ENCODE results near the gene ZNF747. TPM values are rescaled to one million over a fixed set of nuclear protein-coding genes. Genes with fewer than 3 reads are reported as not detected.

ZNF747 gene
- total RNA-seq (2014; rRNA removed) = 7.9 and 8.9 TPM in 2 replicates
- Bru-seq, nascent RNA = percentile 67 among the genes with signal in this experiment
- BruChase-seq, experiment 1, labeled RNA remaining after a 6-hour chase = percentile 82 among the genes with signal in this experiment
- BruChase-seq, experiment 2, labeled RNA remaining after a 2-hour chase = percentile 71 among the genes with signal in this experiment
- long read RNA-seq, transcript ZNF747-202 (2 exons, 3,504 nt) = major isoform, 7 of 15 reads
- long read RNA-seq, partial matches to known transcripts = 0 of 15 reads
- long read RNA-seq, other reads (novel, unspliced or antisense) = 5 of 15 reads

DNA sequence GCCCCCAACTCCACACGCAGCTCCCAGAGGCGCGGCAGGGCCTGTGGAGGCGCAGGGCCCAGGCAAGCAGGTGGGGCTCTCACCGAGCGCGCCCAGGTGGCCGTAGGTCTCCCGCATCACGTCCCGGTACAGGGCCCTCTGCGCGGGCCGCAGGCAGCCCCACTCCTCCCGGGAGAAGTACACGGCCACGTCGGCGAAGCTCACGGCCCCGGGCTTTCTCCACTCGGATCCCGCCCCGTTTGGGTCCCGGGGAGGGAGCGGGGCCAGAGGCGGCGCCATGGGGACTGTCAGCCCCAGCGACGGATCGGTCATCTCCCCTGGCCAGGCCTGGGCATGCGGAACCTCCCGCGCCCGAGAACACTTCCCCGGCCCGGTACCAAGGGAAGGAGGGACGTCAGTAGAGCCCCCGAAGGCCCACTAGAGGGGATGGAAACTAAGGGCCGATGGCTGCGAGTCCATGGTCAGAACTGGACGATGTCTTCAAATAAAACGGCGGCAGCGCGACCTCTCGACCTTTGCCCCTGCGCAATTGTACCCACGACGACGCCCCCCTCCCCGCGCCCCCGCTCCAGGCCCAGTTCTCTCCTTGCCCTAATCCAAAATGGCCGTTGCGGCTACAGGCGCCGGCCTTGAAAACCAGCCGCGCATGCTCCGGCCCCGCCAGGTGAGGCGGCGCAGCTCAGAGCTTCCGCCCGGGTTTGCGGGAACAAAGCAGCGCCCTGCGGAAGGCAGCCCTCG is at the start of gene ZNF747:
Gene ZNF747 (minus strand): TSS at position 491 of the 738 bp plus-strand sequence. CDS start 179 bp downstream, at position 312.
- peaks cover 15% of the 10 kb centered on the region for H3K4me1 ChIP-seq (ENCODE audit: insufficient read depth, low read length)
- CTCF ChIA-PET = interaction anchor here (0.7 to 1.2 kb wide), 2 partner anchors 76 to 105 kb away, joined by 4 to 7 read pairs; partner anchors contain the start of gene DCTPP1
- no peaks in the 10 kb centered on the region for H3K36me3 ChIP-seq (ENCODE audit: low read depth, low read length)
- H3K4me2 ChIP-seq (ENCODE audit: low read length) = peak within 1 kb of the TSS; percentile 97
- DNase-seq (peak; percentile 82), ATAC-seq (peak; percentile 80)
- H3F3A ChIP-seq (ENCODE audit: low read length, unreplicated experiment) = no peaks in the 10 kb centered on the region
- H3K79me2 ChIP-seq (ENCODE audit: low read length) = peaks cover 29% of the 10 kb centered on the region
- H3K9me3 ChIP-seq (ENCODE audit: low read length) = no peaks in the 10 kb centered on the region
- peak within 1 kb of the TSS; percentile 64 for H3K27ac ChIP-seq (ENCODE audit: low read length)
- H2AFZ ChIP-seq (ENCODE audit: low read length) = peak within 1 kb of the TSS; percentile 91
- POLR2A ChIA-PET (ENCODE audit: unreplicated experiment) = interaction anchor here (0.8 kb wide), 1 partner anchor 35 kb away, joined by 4 read pairs; no protein-coding TSS in a partner anchor
- peak within 1 kb of the TSS; percentile 95 for H3K9ac ChIP-seq (ENCODE audit: low read length)
- H4K20me1 ChIP-seq (ENCODE audit: low read length) = no peaks in the 10 kb centered on the region
- peak within 1 kb of the TSS; percentile 73 for H3K4me3 ChIP-seq (ENCODE audit: low read length)
- TF ChIP-seq, protein P1, sequence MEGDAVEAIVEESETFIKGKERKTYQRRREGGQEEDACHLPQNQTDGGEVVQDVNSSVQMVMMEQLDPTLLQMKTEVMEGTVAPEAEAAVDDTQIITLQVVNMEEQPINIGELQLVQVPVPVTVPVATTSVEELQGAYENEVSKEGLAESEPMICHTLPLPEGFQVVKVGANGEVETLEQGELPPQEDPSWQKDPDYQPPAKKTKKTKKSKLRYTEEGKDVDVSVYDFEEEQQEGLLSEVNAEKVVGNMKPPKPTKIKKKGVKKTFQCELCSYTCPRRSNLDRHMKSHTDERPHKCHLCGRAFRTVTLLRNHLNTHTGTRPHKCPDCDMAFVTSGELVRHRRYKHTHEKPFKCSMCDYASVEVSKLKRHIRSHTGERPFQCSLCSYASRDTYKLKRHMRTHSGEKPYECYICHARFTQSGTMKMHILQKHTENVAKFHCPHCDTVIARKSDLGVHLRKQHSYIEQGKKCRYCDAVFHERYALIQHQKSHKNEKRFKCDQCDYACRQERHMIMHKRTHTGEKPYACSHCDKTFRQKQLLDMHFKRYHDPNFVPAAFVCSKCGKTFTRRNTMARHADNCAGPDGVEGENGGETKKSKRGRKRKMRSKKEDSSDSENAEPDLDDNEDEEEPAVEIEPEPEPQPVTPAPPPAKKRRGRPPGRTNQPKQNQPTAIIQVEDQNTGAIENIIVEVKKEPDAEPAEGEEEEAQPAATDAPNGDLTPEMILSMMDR (conservative IDR thresholded peaks at IDR 0.05; ENCODE audit: low read depth, low read length) = no peak
- TF ChIP-seq EZH2 (IDR thresholded peaks at IDR 0.05; ENCODE audit: low read length, unreplicated experiment) = no peak
- no peak for TF ChIP-seq EZH2phosphoT487 (IDR thresholded peaks at IDR 0.05; ENCODE audit: borderline replicate concordance, low read length)
- intact Hi-C loops (cut with micrococcal nuclease) = loop anchor here (1.0 kb wide), 1 partner anchor 24 kb away; the partner anchor contains the start of gene ZNF764
- H3K9me2 ChIP-seq (replicated peaks; ENCODE audit: low read length) = no peaks in the 10 kb centered on the region
- H3K27me3 ChIP-seq (ENCODE audit: low read length) = no peaks in the 10 kb centered on the region
- BruUV-seq (replicated peaks) = TSS peak; percentile 36

- intact Hi-C loops (cut with micrococcal nuclease) = no loop called here
- Histone ChIP-seq H4K20me1 (ENCODE audit: low read length) (no peaks in the 10 kb centered on the region), H2AFZ (ENCODE audit: low read length) (no peak overlapping the region), H3K9me3 (ENCODE audit: low read length) (no peaks in the 10 kb centered on the region), H3K4me2 (ENCODE audit: low read length) (no peak overlapping the region), H3F3A (ENCODE audit: low read length, unreplicated experiment) (no peaks in the 10 kb centered on the region), H3K27ac (ENCODE audit: low read length) (no peak overlapping the region), H3K79me2 (ENCODE audit: low read length) (peaks cover 47% of the 10 kb centered on the region), H3K4me1 (ENCODE audit: insufficient read depth, low read length) (peaks cover 13% of the 10 kb centered on the region; the same call in 1 of the 2 replicates), H3K36me3 (ENCODE audit: low read depth, low read length) (peaks cover 6% of the 10 kb centered on the region; the same call in 1 of the 2 replicates), H3K27me3 (ENCODE audit: low read length) (no peaks in the 10 kb centered on the region), H3K4me3 (ENCODE audit: low read length) (no peak overlapping the region), H3K9me2 (replicated peaks; ENCODE audit: low read length) (no peaks in the 10 kb centered on the region), H3K9ac (ENCODE audit: low read length) (no peak overlapping the region)
- DNase-seq (no peak), ATAC-seq (no peak)
- BruUV-seq (replicated peaks) = no TSS peak
- CTCF ChIA-PET = no interaction called here
- TF ChIP-seq, protein P1 (conservative IDR thresholded peaks at IDR 0.05; ENCODE audit: low read depth, low read length) = no peak
- TF ChIP-seq EZH2phosphoT487 (IDR thresholded peaks at IDR 0.05; ENCODE audit: borderline replicate concordance, low read length) (no peak), EZH2 (IDR thresholded peaks at IDR 0.05; ENCODE audit: low read length, unreplicated experiment) (no peak)
- POLR2A ChIA-PET (ENCODE audit: unreplicated experiment) = no interaction called here
Measured at GRCh38 chr16:30582611-30583340, 48.1 kb upstream of the ZNF747 start.
